AG04450 (cell line): ENCODE results near the gene ACTL10. TPM values are rescaled to one million over a fixed set of nuclear protein-coding genes. Genes with fewer than 3 reads are reported as not detected.

Source experiments
- CTCF ChIA-PET: fragments of 300-600, 350-600 bp; formaldehyde crosslinking; extraction: SDS; loops from one replicate; lab custom pipeline; 2022; ENCODE audit warnings: antibody characterized with exemption, inconsistent platforms; lab: Charles Lee
- POLR2A ChIA-PET: fragments of 350-600 bp; formaldehyde crosslinking; extraction: SDS; loops from one replicate; lab custom pipeline; 2021; ENCODE audit warnings: antibody characterized with exemption, inconsistent platforms; lab: Yijun Ruan, JAX
- DNase-seq: peaks from one replicate; pipeline ENCODE4 v3.0.0-alpha.2; 2011; ENCODE audit warnings: low read depth, low spot score
- H3K27ac ChIP-seq: one replicate; pipeline ENCODE4 v1.5.1; 2012; ENCODE audit warnings: low read depth, low read length, control low read depth
- H3K27me3 ChIP-seq: one replicate; pipeline ENCODE4 v1.6.0; 2012; ENCODE audit warnings: low read length; ENCODE audit not compliant: control insufficient read depth, insufficient read depth
- H3K4me3 ChIP-seq: 2 replicates; pipeline ENCODE4 v1.5.1; 2011; ENCODE audit warnings: mild to moderate bottlenecking, low read depth, low read length, control low read depth
- H3K9me3 ChIP-seq: 2 replicates; pipeline ENCODE4 v1.5.1; 2012; ENCODE audit warnings: low read length; ENCODE audit not compliant: control insufficient read depth, insufficient read depth
- CTCF ChIP-seq: IDR thresholded peaks from 2 replicates; pipeline ENCODE4 v1.5.1; 2011; ENCODE audit warnings: low read depth, low read length, control low read depth, inconsistent platforms
- polyA plus RNA-seq: library from polyadenylated mRNA; depleted of rRNA; stranded (reverse); fragments of >200 nt; gene quantifications from 2 replicates; pipeline ENCODE4 v1.2.3, GENCODE V29; 2011

ACTL10 gene
- polyA plus RNA-seq, 1 experiment = 0.41 TPM

DNA sequence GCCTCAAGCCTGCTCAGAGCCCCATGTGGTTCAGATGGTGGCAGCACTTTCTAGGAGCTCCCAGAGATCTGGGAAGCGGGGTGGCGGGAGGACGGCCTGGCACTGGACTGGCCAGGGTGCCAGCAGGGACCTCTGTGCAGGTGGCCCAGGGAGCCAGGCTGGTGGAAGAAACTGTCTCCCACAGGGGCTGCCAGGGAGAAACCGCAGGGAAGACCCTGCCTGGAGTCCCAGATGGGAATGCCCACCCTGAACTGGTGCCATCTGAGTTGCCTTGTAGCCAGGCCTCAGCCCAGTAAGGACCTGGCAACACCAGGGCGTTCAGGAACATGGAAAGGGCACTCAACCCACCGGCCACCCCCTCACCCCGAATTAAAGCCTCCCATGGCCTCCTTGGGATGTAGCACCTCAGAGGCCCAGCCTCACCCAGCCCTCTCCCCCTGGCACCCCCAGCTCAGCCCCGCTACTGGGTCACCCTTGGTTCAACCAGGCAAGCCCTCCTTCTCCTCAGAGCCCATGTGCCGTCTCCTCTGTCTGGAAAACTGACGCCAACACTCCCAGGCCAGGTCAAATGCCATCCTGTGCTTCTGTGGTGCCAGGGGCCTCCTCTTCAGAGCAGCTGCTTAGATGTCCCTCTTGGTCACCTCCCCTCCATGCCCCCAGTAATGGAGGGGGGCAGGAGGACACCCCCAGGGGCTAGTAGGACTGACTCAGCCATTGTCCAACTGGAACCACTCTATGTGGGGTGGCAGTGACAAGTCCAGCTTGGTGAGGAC is 10.5 kb upstream of the ACTL10 start:
- H3K9me3 ChIP-seq = no peaks in the 10 kb centered on the region; the same call in 1 of the 2 replicates
- no peak for DNase-seq
- CTCF ChIA-PET = interaction anchor here (2.8 kb wide), 1 partner anchor 199 kb away, joined by 11 read pairs; no protein-coding TSS in a partner anchor
- H3K4me3 ChIP-seq = no peak overlapping the region
- no peak for TF ChIP-seq CTCF
- H3K27me3 ChIP-seq = no peaks in the 10 kb centered on the region
- H3K27ac ChIP-seq = no peak overlapping the region
- POLR2A ChIA-PET = interaction anchor here (1.4 kb wide), 1 partner anchor 12 kb away, joined by 3 read pairs; no protein-coding TSS in a partner anchor

GRCh38 chr20:33656783-33657703 is 9.7 kb upstream of the ACTL10 start:
- Histone ChIP-seq H3K9me3 (no peaks in the 10 kb centered on the region; the same call in 1 of the 2 replicates), H3K27me3 (no peaks in the 10 kb centered on the region), H3K4me3 (no peak overlapping the region), H3K27ac (no peak overlapping the region)
- POLR2A ChIA-PET = interaction anchor here (1.4 kb wide), 1 partner anchor 11 kb away, joined by 3 read pairs; no protein-coding TSS in a partner anchor
- no peak for TF ChIP-seq CTCF
- no peak for DNase-seq
- CTCF ChIA-PET = no interaction called here

- POLR2A ChIA-PET = no interaction called here
- no peak for DNase-seq
- H3K9me3 ChIP-seq = no peaks in the 10 kb centered on the region; the same call in 1 of the 2 replicates
- no peak for TF ChIP-seq CTCF
- no peak overlapping the region for H3K27ac ChIP-seq
- no peak overlapping the region for H3K4me3 ChIP-seq
- no peaks in the 10 kb centered on the region for H3K27me3 ChIP-seq
- CTCF ChIA-PET = no interaction called here
Observed at GRCh38 chr20:33657704-33658095, 9.0 kb upstream of the ACTL10 start.

DNA sequence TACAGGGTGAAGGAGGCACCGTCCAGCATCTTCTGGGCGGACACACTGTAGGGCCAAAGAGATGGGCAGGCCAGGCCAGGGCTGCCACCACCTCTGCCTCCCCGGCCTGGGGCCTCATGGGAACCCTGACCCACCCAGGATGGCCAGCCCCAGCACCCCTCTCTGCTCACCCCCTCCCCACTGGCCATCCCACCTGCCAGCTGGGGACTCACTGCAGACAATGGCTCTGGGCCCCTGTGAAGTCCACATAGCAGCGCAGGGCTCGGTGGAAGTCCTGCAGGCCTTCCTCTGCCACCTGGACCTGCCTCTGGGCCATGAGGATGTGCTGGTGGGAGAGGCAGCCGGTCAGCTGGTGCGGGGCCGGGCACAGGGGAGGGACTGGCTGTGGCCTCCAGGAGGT is 8.2 kb upstream of the ACTL10 start:
- H3K9me3 ChIP-seq = no peaks in the 10 kb centered on the region; the same call in 1 of the 2 replicates
- no peak for DNase-seq
- H3K27ac ChIP-seq = no peak overlapping the region
- H3K4me3 ChIP-seq = no peak overlapping the region
- POLR2A ChIA-PET = no interaction called here
- CTCF ChIA-PET = no interaction called here
- H3K27me3 ChIP-seq = no peaks in the 10 kb centered on the region
- TF ChIP-seq CTCF = no peak
